Measurements from ENCODE around the gene PIGR. TPM values are rescaled to one million over a fixed set of nuclear protein-coding genes. Genes with fewer than 3 reads are reported as not detected.

The PIGR gene, protein sequence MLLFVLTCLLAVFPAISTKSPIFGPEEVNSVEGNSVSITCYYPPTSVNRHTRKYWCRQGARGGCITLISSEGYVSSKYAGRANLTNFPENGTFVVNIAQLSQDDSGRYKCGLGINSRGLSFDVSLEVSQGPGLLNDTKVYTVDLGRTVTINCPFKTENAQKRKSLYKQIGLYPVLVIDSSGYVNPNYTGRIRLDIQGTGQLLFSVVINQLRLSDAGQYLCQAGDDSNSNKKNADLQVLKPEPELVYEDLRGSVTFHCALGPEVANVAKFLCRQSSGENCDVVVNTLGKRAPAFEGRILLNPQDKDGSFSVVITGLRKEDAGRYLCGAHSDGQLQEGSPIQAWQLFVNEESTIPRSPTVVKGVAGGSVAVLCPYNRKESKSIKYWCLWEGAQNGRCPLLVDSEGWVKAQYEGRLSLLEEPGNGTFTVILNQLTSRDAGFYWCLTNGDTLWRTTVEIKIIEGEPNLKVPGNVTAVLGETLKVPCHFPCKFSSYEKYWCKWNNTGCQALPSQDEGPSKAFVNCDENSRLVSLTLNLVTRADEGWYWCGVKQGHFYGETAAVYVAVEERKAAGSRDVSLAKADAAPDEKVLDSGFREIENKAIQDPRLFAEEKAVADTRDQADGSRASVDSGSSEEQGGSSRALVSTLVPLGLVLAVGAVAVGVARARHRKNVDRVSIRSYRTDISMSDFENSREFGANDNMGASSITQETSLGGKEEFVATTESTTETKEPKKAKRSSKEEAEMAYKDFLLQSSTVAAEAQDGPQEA
- total RNA-seq: 813 TPM
- long read RNA-seq, full-length matches to known transcripts: 985 of 1,639 reads
- long read RNA-seq, partial matches to known transcripts: 601 of 1,639 reads
- long read RNA-seq, other reads (novel, unspliced or antisense): 53 of 1,639 reads

DNA sequence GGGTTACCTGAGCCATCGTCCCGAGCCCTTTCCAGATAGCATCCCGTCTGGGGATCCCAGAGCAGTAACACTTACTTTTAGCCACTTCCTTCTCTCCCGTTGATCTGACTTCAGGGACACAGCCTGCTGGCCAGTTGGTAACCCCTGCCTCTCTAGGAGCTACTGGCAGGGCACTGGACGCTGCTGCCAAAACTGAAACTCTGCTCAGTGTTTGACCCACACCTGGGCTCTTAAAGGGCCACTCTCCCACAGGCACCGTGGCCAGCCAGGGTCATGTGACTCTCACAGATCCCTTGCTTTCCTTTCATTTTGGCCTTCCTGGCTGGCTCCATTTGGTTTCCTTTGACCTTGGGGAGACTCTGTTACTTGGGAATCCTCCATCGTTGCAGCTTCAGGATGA is at the start of gene PIGR:
Gene PIGR (minus strand): TSS at position 206 of the 400 bp plus-strand sequence. CDS start 5,935 bp downstream, outside the sequence.
- Histone ChIP-seq H3K27ac (peak within 1 kb of the TSS; percentile 56), H3K27me3 (ENCODE audit: low read depth) (peaks cover 5% of the 10 kb centered on the region), H3K36me3 (no peaks in the 10 kb centered on the region), H3K9me3 (no peaks in the 10 kb centered on the region), H3K4me3 (peak within 1 kb of the TSS; percentile 50), H3K4me1 (peaks cover 1% of the 10 kb centered on the region)
- DNase-seq (peak; percentile 72), ATAC-seq (peak; percentile 73 to 84)
- intact Hi-C loops (cut with DNase I): no loop called here
- TF ChIP-seq, protein P1, sequence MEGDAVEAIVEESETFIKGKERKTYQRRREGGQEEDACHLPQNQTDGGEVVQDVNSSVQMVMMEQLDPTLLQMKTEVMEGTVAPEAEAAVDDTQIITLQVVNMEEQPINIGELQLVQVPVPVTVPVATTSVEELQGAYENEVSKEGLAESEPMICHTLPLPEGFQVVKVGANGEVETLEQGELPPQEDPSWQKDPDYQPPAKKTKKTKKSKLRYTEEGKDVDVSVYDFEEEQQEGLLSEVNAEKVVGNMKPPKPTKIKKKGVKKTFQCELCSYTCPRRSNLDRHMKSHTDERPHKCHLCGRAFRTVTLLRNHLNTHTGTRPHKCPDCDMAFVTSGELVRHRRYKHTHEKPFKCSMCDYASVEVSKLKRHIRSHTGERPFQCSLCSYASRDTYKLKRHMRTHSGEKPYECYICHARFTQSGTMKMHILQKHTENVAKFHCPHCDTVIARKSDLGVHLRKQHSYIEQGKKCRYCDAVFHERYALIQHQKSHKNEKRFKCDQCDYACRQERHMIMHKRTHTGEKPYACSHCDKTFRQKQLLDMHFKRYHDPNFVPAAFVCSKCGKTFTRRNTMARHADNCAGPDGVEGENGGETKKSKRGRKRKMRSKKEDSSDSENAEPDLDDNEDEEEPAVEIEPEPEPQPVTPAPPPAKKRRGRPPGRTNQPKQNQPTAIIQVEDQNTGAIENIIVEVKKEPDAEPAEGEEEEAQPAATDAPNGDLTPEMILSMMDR (IDR thresholded peaks at IDR 0.05): no peak

DNA sequence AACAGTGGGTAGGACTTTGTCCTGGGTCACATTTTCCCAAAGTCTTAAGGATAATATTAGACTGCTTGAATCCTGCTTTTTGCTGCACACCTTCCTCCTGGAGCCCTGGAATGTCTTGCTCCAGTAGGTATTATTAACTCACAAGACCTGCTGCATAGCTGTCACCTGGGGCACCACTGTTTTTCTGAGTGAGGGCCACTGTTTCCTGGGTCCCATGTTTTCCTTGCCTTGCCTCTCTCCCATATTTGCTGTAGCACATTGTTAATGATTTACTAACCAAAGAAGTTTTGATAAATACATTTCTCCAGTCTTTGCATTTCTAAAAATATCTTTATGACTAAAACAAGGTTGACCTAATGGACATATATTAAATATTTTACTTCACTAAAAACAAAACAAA is 46.5 kb upstream of the PIGR start:
- peak in 1 of 2 donors; percentile 36 for ATAC-seq
- TF ChIP-seq, protein P1 (IDR thresholded peaks at IDR 0.05): no peak

DNA sequence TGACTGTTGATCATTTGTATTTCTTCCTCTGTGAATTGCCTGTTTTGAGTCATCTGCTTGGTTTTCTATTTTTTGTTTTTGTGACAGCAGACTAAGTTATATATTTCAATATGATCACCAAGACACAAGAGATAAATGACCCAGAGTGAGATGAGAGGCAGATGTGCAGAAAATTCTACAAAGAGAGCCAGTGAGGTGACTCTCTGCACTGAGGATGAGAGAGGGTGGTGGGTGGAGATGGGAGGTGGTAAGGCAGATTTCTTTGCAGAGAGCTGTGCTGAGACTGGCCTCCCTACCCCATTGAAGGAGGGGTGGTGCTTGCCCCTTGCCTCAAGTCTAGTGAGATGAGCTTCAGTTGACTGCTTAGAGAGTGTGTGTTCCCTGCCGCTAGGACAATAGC is 41.6 kb upstream of the PIGR start:
- DNase-seq (no peak), ATAC-seq (no peak)
- TF ChIP-seq, protein P1 (IDR thresholded peaks at IDR 0.05): no peak
- H3K4me3 ChIP-seq: no peak overlapping the region
- H3K4me1 ChIP-seq: no peaks in the 10 kb centered on the region
- H3K9me3 ChIP-seq: no peaks in the 10 kb centered on the region
- no peak overlapping the region for H3K27ac ChIP-seq
- intact Hi-C loops (cut with DNase I): no loop called here
- H3K36me3 ChIP-seq: no peaks in the 10 kb centered on the region
- no peaks in the 10 kb centered on the region for H3K27me3 ChIP-seq (ENCODE audit: low read depth)

More for the DNA sequence above, 46.5 kb upstream of the PIGR start:
- DNase-seq: no peak
- no peaks in the 10 kb centered on the region for H3K4me1 ChIP-seq
- no peak overlapping the region for H3K4me3 ChIP-seq
- H3K36me3 ChIP-seq: no peaks in the 10 kb centered on the region
- no peak overlapping the region for H3K27ac ChIP-seq
- H3K9me3 ChIP-seq: no peaks in the 10 kb centered on the region
- intact Hi-C loops (cut with DNase I): no loop called here
- no peaks in the 10 kb centered on the region for H3K27me3 ChIP-seq (ENCODE audit: low read depth)

DNA sequence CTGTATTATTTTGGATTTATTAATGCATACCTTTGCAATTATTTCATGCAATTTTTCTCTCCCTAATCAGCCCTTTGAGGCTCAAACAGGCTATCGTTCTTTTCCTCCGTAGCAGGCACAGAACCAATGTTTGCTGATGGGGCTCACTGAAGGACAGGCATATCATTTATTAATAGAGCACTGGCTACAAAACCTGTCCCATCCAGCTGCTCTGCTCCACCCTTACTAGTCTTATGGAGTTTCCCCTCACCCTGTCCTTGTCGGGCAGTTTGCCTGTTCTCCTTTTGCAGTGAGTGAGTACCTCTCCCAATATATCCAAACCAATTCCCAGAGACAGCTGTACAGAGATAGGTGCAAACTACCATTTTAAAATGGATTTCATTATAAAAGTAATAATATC is 40.6 kb upstream of the PIGR start:
- TF ChIP-seq, protein P1 (IDR thresholded peaks at IDR 0.05): no peak
- Histone ChIP-seq H3K36me3 (no peaks in the 10 kb centered on the region), H3K27me3 (ENCODE audit: low read depth) (no peaks in the 10 kb centered on the region), H3K4me3 (no peak overlapping the region), H3K9me3 (no peaks in the 10 kb centered on the region), H3K4me1 (no peaks in the 10 kb centered on the region), H3K27ac (no peak overlapping the region)
- no peak for DNase-seq
- no peak for ATAC-seq
- intact Hi-C loops (cut with DNase I): no loop called here

DNA sequence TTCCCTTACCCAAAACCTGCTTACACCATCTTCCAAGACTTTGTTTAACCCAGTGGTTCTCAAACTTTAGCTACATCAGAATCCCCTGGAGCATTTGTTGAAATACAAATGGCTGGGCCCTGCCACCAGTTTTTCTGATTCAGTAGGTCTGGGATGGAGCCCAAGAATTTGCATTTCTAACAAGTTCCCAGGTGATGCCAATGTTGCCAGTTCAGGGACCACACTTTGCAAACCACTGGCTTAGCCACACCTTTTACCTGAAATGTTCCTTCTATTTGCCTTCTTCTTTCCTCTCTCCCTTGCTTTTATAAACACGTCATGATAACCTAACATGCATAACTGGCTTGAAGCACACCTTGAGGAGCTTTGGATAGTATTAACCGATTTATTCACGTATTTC is 40.1 kb upstream of the PIGR start:
- Histone ChIP-seq H3K4me3 (no peak overlapping the region), H3K4me1 (no peaks in the 10 kb centered on the region), H3K27me3 (ENCODE audit: low read depth) (no peaks in the 10 kb centered on the region), H3K27ac (no peak overlapping the region), H3K9me3 (no peaks in the 10 kb centered on the region), H3K36me3 (no peaks in the 10 kb centered on the region)
- ATAC-seq: peak; percentile 16 to 64
- TF ChIP-seq, protein P1 (IDR thresholded peaks at IDR 0.05): no peak
- intact Hi-C loops (cut with DNase I): no loop called here
- no peak for DNase-seq

All from lower lobe of right lung (tissue), 2 donors.